Esophagus squamous epithelium (tissue), 5 donors: ENCODE data around the gene JAZF1. TPM values are rescaled to one million over a fixed set of nuclear protein-coding genes. Genes with fewer than 3 reads are reported as not detected.

Experiments used
- DNase-seq: peaks from one replicate; lab custom pipeline; 2025; lab: John Stamatoyannopoulos, UW
- H3K27ac ChIP-seq, 4 donors: fragments of 200-600 bp; sonication (generic); one replicate each; pipeline ENCODE4 v1.5.1; 2016 to 2019; ENCODE audit warnings: mild to moderate bottlenecking in 1 of 4
- H3K27me3 ChIP-seq, 4 donors: fragments of 200-600 bp; sonication (generic); 1 replicate in 3 of 4; 2 replicates in 1 of 4; pipeline versions ENCODE4 v1.5.1 to v1.6.0; 2017 to 2021; ENCODE audit warnings: antibody characterized with exemption in 1 of 4
- H3K36me3 ChIP-seq, 3 donors: fragments of 200-600 bp; sonication (generic); one replicate each; pipeline ENCODE4 v1.5.1; 2016 to 2019
- H3K4me1 ChIP-seq, 3 donors: fragments of 200-600 bp; sonication (generic); one replicate each; pipeline ENCODE4 v1.5.1; 2017 to 2019
- H3K4me3 ChIP-seq, 4 donors: fragments of 200-600 bp; sonication (generic); 1 replicate in 3 of 4; 2 replicates in 1 of 4; pipeline ENCODE4 v1.5.1; 2016 to 2019; ENCODE audit warnings: mild to moderate bottlenecking in 2 of 4, moderate library complexity in 1 of 4
- H3K9me3 ChIP-seq, 3 donors: fragments of 200-600 bp; sonication (generic); one replicate each; pipeline ENCODE4 v1.5.1; 2016 to 2019
- POLR2A ChIP-seq, 4 donors: fragments of 450-650 bp; IDR thresholded peaks; one replicate each; pipeline ENCODE4 v1.6.1; 2017; ENCODE audit warnings: antibody characterized with exemption in 4 of 4, mild to moderate bottlenecking in 4 of 4, moderate library complexity in 3 of 4
- WGBS, 2 donors: methylation state at CpG; one replicate each; pipeline ENCODE4 v1.1.5; 2018; 5-methylcytosine and 5-hydroxymethylcytosine counted together
- intact Hi-C: fragments of 100-400 bp; cut with DNase I; formaldehyde crosslinking; loops from one replicate; pipeline ENCODE4 v1.15.0; 2022
- total RNA-seq, 4 donors: library from RNA; depleted of rRNA; stranded (reverse); fragments of >200 nt; gene quantifications; one replicate each; pipeline ENCODE4 v1.1.0, GENCODE V29; 2016
- TF ChIP-seq, protein P1 (sequence below), 6 experiments: fragments of 450-650 bp in 4 of 6; fragments of 200-600 bp in 2 of 6; sonication (generic) in 2 of 6; IDR thresholded peaks; one replicate each; pipeline ENCODE4 v1.5.1; 2016 to 2019; ENCODE audit warnings: antibody characterized with exemption in 6 of 6, mild to moderate bottlenecking in 4 of 6, moderate library complexity in 4 of 6
- donor health status: DM: yes; HTN: yes; CAD: no.

The JAZF1 gene
- total RNA-seq, 4 donors from 2014 or later, result 1.3 to 8.6 (median 2.0) TPM

DNA sequence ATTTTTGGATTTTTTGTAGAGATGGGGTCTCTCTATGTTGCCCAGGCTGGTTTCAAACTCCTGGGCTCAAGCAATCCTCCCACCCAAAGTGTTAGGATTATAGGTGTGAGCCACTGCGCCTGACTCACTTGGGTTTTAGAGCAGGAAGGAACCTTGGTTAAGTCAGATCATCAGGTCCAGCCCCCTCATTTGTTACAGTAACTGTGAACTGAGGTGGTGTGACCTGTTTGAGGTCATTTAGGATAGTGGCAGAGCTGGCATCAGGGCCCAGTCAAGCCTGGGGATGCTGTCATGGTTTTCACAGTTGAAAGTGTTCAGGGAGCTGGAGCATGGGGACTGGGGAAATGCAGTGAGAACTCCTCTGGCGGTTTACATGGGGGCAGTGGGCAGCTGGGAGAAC lies 281.0 kb downstream of the JAZF1 start:
- Histone ChIP-seq H3K36me3 (no peaks in the 10 kb centered on the region), H3K27me3 (no peaks in the 10 kb centered on the region), H3K9me3 (no peaks in the 10 kb centered on the region), H3K4me3 (no peak overlapping the region), H3K27ac (no peak overlapping the region), H3K4me1 (peaks cover 0 to 14% (median 0%) of the 10 kb centered on the region in 3 donors)
- TF ChIP-seq, protein P1, sequence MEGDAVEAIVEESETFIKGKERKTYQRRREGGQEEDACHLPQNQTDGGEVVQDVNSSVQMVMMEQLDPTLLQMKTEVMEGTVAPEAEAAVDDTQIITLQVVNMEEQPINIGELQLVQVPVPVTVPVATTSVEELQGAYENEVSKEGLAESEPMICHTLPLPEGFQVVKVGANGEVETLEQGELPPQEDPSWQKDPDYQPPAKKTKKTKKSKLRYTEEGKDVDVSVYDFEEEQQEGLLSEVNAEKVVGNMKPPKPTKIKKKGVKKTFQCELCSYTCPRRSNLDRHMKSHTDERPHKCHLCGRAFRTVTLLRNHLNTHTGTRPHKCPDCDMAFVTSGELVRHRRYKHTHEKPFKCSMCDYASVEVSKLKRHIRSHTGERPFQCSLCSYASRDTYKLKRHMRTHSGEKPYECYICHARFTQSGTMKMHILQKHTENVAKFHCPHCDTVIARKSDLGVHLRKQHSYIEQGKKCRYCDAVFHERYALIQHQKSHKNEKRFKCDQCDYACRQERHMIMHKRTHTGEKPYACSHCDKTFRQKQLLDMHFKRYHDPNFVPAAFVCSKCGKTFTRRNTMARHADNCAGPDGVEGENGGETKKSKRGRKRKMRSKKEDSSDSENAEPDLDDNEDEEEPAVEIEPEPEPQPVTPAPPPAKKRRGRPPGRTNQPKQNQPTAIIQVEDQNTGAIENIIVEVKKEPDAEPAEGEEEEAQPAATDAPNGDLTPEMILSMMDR (IDR thresholded peaks at IDR 0.05), result no peak
- no peak for TF ChIP-seq POLR2A (IDR thresholded peaks at IDR 0.05)
- intact Hi-C loops, result no loop called here
- no CpG with 5 or more reads among the region's 2 CpGs for WGBS, 2 donors
- DNase-seq, result no peak

- H3K9me3 ChIP-seq, result no peaks in the 10 kb centered on the region
- 84 to 88% methylated on average over 7 to 10 of the region's 10 CpGs for WGBS, 2 donors
- H3K27ac ChIP-seq, result no peak overlapping the region
- intact Hi-C loops, result no loop called here
- H3K4me1 ChIP-seq, result peaks cover 0 to 14% (median 0%) of the 10 kb centered on the region in 3 donors
- H3K4me3 ChIP-seq, result no peak overlapping the region
- H3K36me3 ChIP-seq, result peaks cover 0 to 5% (median 0%) of the 10 kb centered on the region in 3 donors
- no peak for TF ChIP-seq POLR2A (IDR thresholded peaks at IDR 0.05)
- TF ChIP-seq, protein P1 (IDR thresholded peaks at IDR 0.05), result no peak
- no peak for DNase-seq
- H3K27me3 ChIP-seq, result no peaks in the 10 kb centered on the region
These were observed 283.2 kb downstream of the JAZF1 start for GRCh38 chr7:27897441-27897847.

DNA sequence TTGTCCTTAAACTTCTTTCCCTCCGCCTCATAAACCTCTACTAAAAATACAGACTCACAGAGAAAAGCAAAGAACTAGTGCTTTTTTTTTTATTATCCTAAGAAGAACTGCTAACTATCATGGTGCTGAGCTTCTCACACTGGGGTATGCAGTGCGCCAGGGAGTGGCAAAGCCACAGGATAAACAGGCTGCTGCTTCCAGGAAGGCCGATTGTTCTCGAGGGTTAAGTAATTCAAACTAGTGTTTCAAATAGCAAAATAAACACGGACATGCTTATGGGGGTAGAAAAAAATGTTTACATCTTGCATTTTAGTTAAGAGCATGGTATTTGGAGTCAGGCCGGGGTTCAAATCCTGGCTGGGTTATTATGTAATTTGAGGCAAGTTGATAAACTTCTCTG lies 283.6 kb downstream of the JAZF1 start:
- TF ChIP-seq, protein P1 (IDR thresholded peaks at IDR 0.05), result no peak
- TF ChIP-seq POLR2A (IDR thresholded peaks at IDR 0.05), result no peak
- no peak overlapping the region for H3K27ac ChIP-seq
- peaks cover 0 to 5% (median 0%) of the 10 kb centered on the region in 3 donors for H3K36me3 ChIP-seq
- WGBS, 2 donors, result 61 to 68% methylated on average over 6 of the region's 6 CpGs
- no peaks in the 10 kb centered on the region for H3K9me3 ChIP-seq
- DNase-seq, result no peak
- intact Hi-C loops, result no loop called here
- no peaks in the 10 kb centered on the region for H3K27me3 ChIP-seq
- H3K4me3 ChIP-seq, result no peak overlapping the region
- peaks cover 0 to 14% (median 0%) of the 10 kb centered on the region in 3 donors for H3K4me1 ChIP-seq

DNA sequence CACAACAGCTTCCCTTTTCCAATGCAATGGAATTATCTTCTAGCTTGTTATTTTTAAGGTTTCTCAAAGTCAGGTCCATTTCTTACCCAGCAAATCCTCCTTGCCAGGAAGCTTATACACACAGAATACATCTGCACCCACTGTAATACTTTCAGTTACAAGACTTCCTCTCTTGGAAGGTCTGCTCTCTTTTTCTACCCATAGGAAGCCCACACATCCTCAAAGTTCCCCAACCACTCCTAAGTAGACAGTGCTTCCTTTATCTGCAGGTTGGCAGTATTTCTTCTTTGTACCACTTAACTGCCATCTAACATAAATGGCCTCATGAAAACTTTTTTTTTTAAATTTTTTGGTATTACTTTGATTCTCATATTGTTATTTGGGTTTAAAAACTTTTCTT lies 285.0 kb downstream of the JAZF1 start:
- H3K36me3 ChIP-seq, result peaks cover 0 to 5% (median 0%) of the 10 kb centered on the region in 3 donors
- H3K9me3 ChIP-seq, result no peaks in the 10 kb centered on the region
- intact Hi-C loops, result no loop called here
- H3K27ac ChIP-seq, result no peak overlapping the region
- DNase-seq, result no peak
- no peaks in the 10 kb centered on the region for H3K27me3 ChIP-seq
- no peak overlapping the region for H3K4me3 ChIP-seq
- TF ChIP-seq, protein P1 (IDR thresholded peaks at IDR 0.05), result no peak
- no peak for TF ChIP-seq POLR2A (IDR thresholded peaks at IDR 0.05)
- peaks cover 0 to 4% (median 0%) of the 10 kb centered on the region in 3 donors for H3K4me1 ChIP-seq

DNA sequence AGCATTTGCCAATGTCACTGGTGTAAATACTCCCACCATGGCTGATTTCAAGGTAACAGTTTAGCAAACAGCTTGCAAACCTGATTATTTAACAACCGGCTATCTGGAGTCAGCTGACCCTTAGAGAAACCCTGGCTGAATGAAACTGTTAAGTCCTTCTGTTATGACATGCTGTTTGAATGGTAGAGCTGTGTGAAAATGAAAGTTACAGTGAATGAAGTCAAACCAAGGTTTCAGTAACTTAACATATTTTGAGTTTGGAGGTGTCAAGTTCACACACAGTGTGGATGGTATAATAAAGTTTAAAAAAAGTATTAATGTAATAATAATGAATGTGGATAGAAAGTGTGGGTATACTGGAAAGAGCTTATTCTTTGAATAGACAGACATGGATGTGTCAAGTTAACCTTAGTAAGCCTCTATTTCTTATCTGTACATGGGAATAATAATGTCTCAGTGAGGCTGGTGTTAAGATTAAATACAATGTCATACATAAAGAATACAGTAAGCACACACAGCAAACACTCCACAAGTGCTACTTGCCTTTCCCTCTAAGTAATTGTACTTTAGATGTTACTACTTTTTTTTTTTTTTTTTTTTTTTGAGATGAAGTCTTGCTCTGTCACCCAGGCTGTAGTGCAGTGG lies 290.3 kb downstream of the JAZF1 start:
- H3K4me1 ChIP-seq, result no peaks in the 10 kb centered on the region
- no peaks in the 10 kb centered on the region for H3K27me3 ChIP-seq
- H3K36me3 ChIP-seq, result peaks cover 0 to 5% (median 0%) of the 10 kb centered on the region in 3 donors
- no peak overlapping the region for H3K4me3 ChIP-seq
- WGBS, 2 donors, result 54 to 59% methylated on average over 1 of the region's 1 CpG
- TF ChIP-seq POLR2A (IDR thresholded peaks at IDR 0.05), result no peak
- TF ChIP-seq, protein P1 (IDR thresholded peaks at IDR 0.05), result no peak
- no peak overlapping the region for H3K27ac ChIP-seq
- intact Hi-C loops, result no loop called here
- no peak for DNase-seq
- H3K9me3 ChIP-seq, result no peaks in the 10 kb centered on the region
